Neural cell (in vitro differentiated cells): ENCODE measurements around the gene BCKDK. TPM values are rescaled to one million over a fixed set of nuclear protein-coding genes. Genes with fewer than 3 reads are reported as not detected.

Experiments
- H2AFZ ChIP-seq: fragments of 200-600, 300-800 bp; sonication (generic), shearing (Covaris generic); 2 replicates; pipeline ENCODE4 v1.6.0; 2014; ENCODE audit warnings: low read depth, mild to moderate bottlenecking, antibody characterized with exemption, low read length, moderate library complexity
- H3F3A ChIP-seq: fragments of 200-600 bp; shearing (Covaris generic); 2 replicates; pipeline ENCODE4 v1.6.1; 2016; ENCODE audit warnings: mild to moderate bottlenecking, moderate library complexity, mixed read lengths, antibody characterized with exemption, low read length; ENCODE audit not compliant: insufficient read depth, poor library complexity, severe bottlenecking
- H3K27ac ChIP-seq: fragments of 200-600, 300-800 bp; sonication (generic), shearing (Covaris generic); 2 replicates; pipeline ENCODE4 v1.5.1; 2014; ENCODE audit warnings: mild to moderate bottlenecking, low read length, moderate library complexity
- H3K27me3 ChIP-seq: fragments of 300-800, 200-600 bp; sonication (generic), shearing (Covaris generic); 2 replicates; pipeline ENCODE4 v1.6.0; 2014; ENCODE audit warnings: mild to moderate bottlenecking, low read depth, low read length, moderate library complexity; ENCODE audit not compliant: insufficient read depth
- H3K36me3 ChIP-seq: fragments of 300-800, 200-600 bp; sonication (generic), shearing (Covaris generic); 2 replicates; pipeline ENCODE4 v1.5.1; 2014; ENCODE audit warnings: mild to moderate bottlenecking, antibody characterized with exemption, low read length, moderate library complexity; ENCODE audit not compliant: insufficient read depth
- H3K4me2 ChIP-seq: fragments of 300-800, 200-600 bp; sonication (generic), shearing (Covaris generic); 2 replicates; pipeline ENCODE4 v1.6.0; 2014; ENCODE audit warnings: mild to moderate bottlenecking, low read length
- H3K4me3 ChIP-seq: fragments of 300-800, 200-600 bp; sonication (generic), shearing (Covaris generic); 2 replicates; pipeline ENCODE4 v1.5.1; 2014; ENCODE audit warnings: mild to moderate bottlenecking, low read length, moderate library complexity
- H3K79me2 ChIP-seq: fragments of 200-600 bp; shearing (Covaris generic); replicated peaks from 2 replicates; pipeline ENCODE4 v1.6.0; 2014; ENCODE audit warnings: mild to moderate bottlenecking, low read length, moderate library complexity; ENCODE audit not compliant: insufficient read depth
- H3K9ac ChIP-seq: fragments of 300-800, 200-600 bp; sonication (generic), shearing (Covaris generic); 2 replicates; pipeline ENCODE4 v1.6.1; 2016; ENCODE audit warnings: mild to moderate bottlenecking, low read length, mixed read lengths
- H3K9me2 ChIP-seq: fragments of 200-600 bp; shearing (Covaris generic); 2 replicates; pipeline ENCODE4 v1.6.1; 2016; ENCODE audit warnings: mild to moderate bottlenecking, low read length, mixed read lengths; ENCODE audit not compliant: insufficient read depth
- H3K9me3 ChIP-seq: fragments of 200-600, 300-800 bp; sonication (generic), shearing (Covaris generic); 2 replicates; pipeline ENCODE4 v1.6.1; 2016; ENCODE audit warnings: mild to moderate bottlenecking, mixed run types, low read length, moderate library complexity, mixed read lengths
- H4K20me1 ChIP-seq: fragments of 200-600 bp; shearing (Covaris generic); 2 replicates; pipeline ENCODE4 v1.6.1; 2016; ENCODE audit warnings: mild to moderate bottlenecking, mixed run types; ENCODE audit not compliant: insufficient read depth
- CTCF ChIP-seq: fragments of 450-650 bp; IDR thresholded peaks from 2 replicates; pipeline ENCODE4 v1.5.1; 2014; ENCODE audit warnings: antibody characterized with exemption, mild to moderate bottlenecking, moderate library complexity; ENCODE audit not compliant: poor library complexity, severe bottlenecking
- EP300 ChIP-seq: fragments of 450-650 bp; conservative IDR thresholded peaks from 2 replicates; pipeline ENCODE4 v1.6.1; 2014; ENCODE audit warnings: antibody characterized with exemption, mild to moderate bottlenecking, moderate library complexity; ENCODE audit not compliant: poor library complexity, severe bottlenecking
- EZH2 ChIP-seq: fragments of 200-600, 300-800 bp; shearing (Covaris generic), sonication (generic); IDR thresholded peaks from 2 replicates; pipeline ENCODE4 v1.6.1; 2014; ENCODE audit warnings: antibody characterized with exemption, low read length, borderline replicate concordance, mild to moderate bottlenecking; ENCODE audit not compliant: insufficient read depth, poor library complexity, severe bottlenecking
- MXI1 ChIP-seq: fragments of 450-650 bp; conservative IDR thresholded peaks from 2 replicates; pipeline ENCODE4 v1.6.1; 2014; ENCODE audit warnings: antibody characterized with exemption, mild to moderate bottlenecking; ENCODE audit not compliant: poor library complexity, severe bottlenecking
- POLR2AphosphoS5 ChIP-seq: IDR thresholded peaks from 2 replicates; pipeline ENCODE4 v1.6.1; 2012
- RAD21 ChIP-seq: fragments of 450-650 bp; conservative IDR thresholded peaks from 2 replicates; pipeline ENCODE4 v1.6.1; 2014; ENCODE audit warnings: antibody characterized with exemption, mild to moderate bottlenecking, moderate library complexity
- REST ChIP-seq: IDR thresholded peaks from 2 replicates; pipeline ENCODE4 v1.6.1; 2012; ENCODE audit warnings: borderline replicate concordance
- SMC3 ChIP-seq: fragments of 450-650 bp; conservative IDR thresholded peaks from 2 replicates; pipeline ENCODE4 v1.6.1; 2014; ENCODE audit warnings: antibody characterized with exemption, mild to moderate bottlenecking, moderate library complexity; ENCODE audit not compliant: poor library complexity
- TAF1 ChIP-seq: IDR thresholded peaks from 2 replicates; pipeline ENCODE4 v1.6.1; 2012; ENCODE audit warnings: low read depth
- polyA plus RNA-seq: library from polyadenylated mRNA; depleted of rRNA; stranded (reverse); fragments of >200 nt; gene quantifications from 2 replicates; pipeline ENCODE4 v1.2.3, GENCODE V29; 2014

BCKDK gene
- polyA plus RNA-seq, 1 donor from 2014 or later: 26.8 TPM

GRCh38 chr16:31120129-31120528, 11.9 kb downstream of the BCKDK start:
- Histone ChIP-seq H3F3A (peaks cover 3% of the 10 kb centered on the region), H2AFZ (no peak overlapping the region), H3K79me2 (peaks cover 8% of the 10 kb centered on the region), H3K27me3 (no peaks in the 10 kb centered on the region), H3K4me3 (no peak overlapping the region), H3K4me2 (no peak overlapping the region), H3K9me3 (no peaks in the 10 kb centered on the region), H3K36me3 (no peaks in the 10 kb centered on the region), H3K9ac (no peak overlapping the region), H3K9me2 (no peaks in the 10 kb centered on the region), H4K20me1 (no peaks in the 10 kb centered on the region), H3K27ac (no peak overlapping the region)
- TF ChIP-seq EP300 (no peak), CTCF (no peak), POLR2AphosphoS5 (no peak)

- H3K79me2 ChIP-seq: no peaks in the 10 kb centered on the region
- H3K27me3 ChIP-seq: no peaks in the 10 kb centered on the region
- TF ChIP-seq POLR2AphosphoS5: no peak
- no peak for TF ChIP-seq RAD21
- no peak for TF ChIP-seq MXI1
- no peak for TF ChIP-seq EZH2
- TF ChIP-seq EP300: no peak
- TF ChIP-seq TAF1: no peak
- no peak for TF ChIP-seq REST
- TF ChIP-seq CTCF: no peak
- no peak for TF ChIP-seq SMC3
- H3K27ac ChIP-seq: no peak overlapping the region
- H3K4me3 ChIP-seq: no peak overlapping the region
- H2AFZ ChIP-seq: no peak overlapping the region
- no peak overlapping the region for H3K9ac ChIP-seq
- no peaks in the 10 kb centered on the region for H3K9me3 ChIP-seq
- no peaks in the 10 kb centered on the region for H3K9me2 ChIP-seq
- no peaks in the 10 kb centered on the region for H4K20me1 ChIP-seq
- no peak overlapping the region for H3K4me2 ChIP-seq
- no peaks in the 10 kb centered on the region for H3F3A ChIP-seq
- no peaks in the 10 kb centered on the region for H3K36me3 ChIP-seq
These were observed 17.7 kb downstream of the BCKDK start for GRCh38 chr16:31125844-31126243.
